Testis (tissue), 3 donors: Measurements from ENCODE around the gene SELP. TPM values are rescaled to one million over a fixed set of nuclear protein-coding genes. Genes with fewer than 3 reads are reported as not detected.

ENCODE experiments used
- DNase-seq: peaks from one replicate; pipeline ENCODE4 v3.0.0-alpha.2; 2019
- H3K27ac ChIP-seq, 2 donors: fragments of 200-600 bp; sonication (generic); one replicate each; pipeline ENCODE4 v1.5.1; 2019
- H3K27me3 ChIP-seq: fragments of 200-600 bp; sonication (generic); one replicate; pipeline ENCODE4 v1.5.1; 2019
- H3K36me3 ChIP-seq: fragments of 200-600 bp; sonication (generic); one replicate; pipeline ENCODE4 v1.5.1; 2017; ENCODE audit warnings: low read depth; ENCODE audit errors: missing control alignments
- H3K4me1 ChIP-seq: fragments of 200-600 bp; sonication (generic); one replicate; pipeline ENCODE4 v1.5.1; 2019
- H3K4me3 ChIP-seq, 2 donors: fragments of 200-600 bp; sonication (generic); one replicate each; pipeline ENCODE4 v1.5.1; 2017 to 2019
- H3K9me3 ChIP-seq: fragments of 200-600 bp; sonication (generic); one replicate; pipeline ENCODE4 v1.5.1; 2017
- POLR2A ChIP-seq: fragments of 450-650 bp; IDR thresholded peaks from one replicate; pipeline ENCODE4 v1.6.1; 2017; ENCODE audit warnings: antibody characterized with exemption, mild to moderate bottlenecking, moderate library complexity
- WGBS, 2 donors: methylation state at CpG; one replicate each; pipeline ENCODE4 v1.1.5; 2018; 5-methylcytosine and 5-hydroxymethylcytosine counted together
- intact Hi-C: fragments of 100-400 bp; cut with DNase I; formaldehyde crosslinking; loops from one replicate; pipeline ENCODE4 v1.15.1; 2023; ENCODE audit warnings: low total_unique reads
- polyA plus RNA-seq: library from polyadenylated mRNA; stranded (reverse); fragments of 350-450 nt; fragmentation: Illumina TruSeq; extraction: RNeasy Lipid Tissue Mini Kit (QIAGEN cat#74804); gene quantifications from one replicate; pipeline ENCODE4 v1.2.3, GENCODE V29; 2014; ENCODE audit warnings: low read depth, low replicate concordance; ENCODE audit not compliant: insufficient read depth
- total RNA-seq, 2 donors: library from RNA; depleted of rRNA; stranded (reverse); fragments of >200 nt; gene quantifications; one replicate each; pipeline ENCODE4 v1.2.3, GENCODE V29; 2016
- TF ChIP-seq, protein P1 (sequence below), 3 experiments: fragments of 450-650 bp in 2 of 3; fragments of 200-600 bp in 1 of 3; sonication (generic) in 1 of 3; IDR thresholded peaks; one replicate each; pipeline ENCODE4 v1.5.1; 2016 to 2019; ENCODE audit warnings: antibody characterized with exemption in 3 of 3, mild to moderate bottlenecking in 2 of 3, moderate library complexity in 1 of 3

The SELP gene
- total and polyA plus RNA-seq, 3 donors from 2014 or later = 1.7 to 6.4 (median 3.1) TPM

DNA sequence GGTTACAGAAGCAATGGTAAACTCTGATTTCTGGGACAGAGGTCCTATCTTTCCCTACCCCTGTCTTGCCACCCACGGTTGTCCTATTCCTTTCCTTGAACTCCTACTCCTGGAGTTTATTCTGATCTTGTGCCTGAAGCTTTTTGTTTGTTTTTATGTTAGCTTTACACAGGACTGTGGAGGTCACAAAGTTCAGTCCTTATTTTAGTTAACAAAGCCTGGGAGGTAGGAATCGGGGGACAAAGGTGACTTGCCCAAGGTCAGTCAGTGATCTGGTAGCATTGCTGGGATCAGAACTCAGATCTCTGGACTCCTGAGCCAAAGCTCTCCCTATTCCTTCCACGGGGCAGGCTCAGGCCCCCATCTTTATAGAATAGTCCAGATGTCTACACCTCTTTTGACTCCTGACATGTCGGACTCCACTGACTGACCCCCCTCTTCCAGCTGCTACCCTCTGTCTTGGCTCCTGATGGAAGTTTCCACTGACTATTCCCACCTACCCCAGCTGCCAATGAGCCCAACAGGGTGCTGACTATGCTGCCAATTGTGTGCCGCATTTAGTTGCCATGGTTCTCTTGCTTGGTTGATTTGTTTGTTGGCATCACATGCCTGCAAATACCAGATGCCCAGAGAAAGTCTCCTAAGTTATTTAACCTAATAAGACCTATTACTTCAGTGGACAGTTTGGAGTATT is 53.5 kb downstream of the SELP start:
- Histone ChIP-seq H3K4me1 (no peaks in the 10 kb centered on the region), H3K27ac (no peak overlapping the region), H3K36me3 (no peaks in the 10 kb centered on the region), H3K4me3 (no peak overlapping the region), H3K27me3 (no peaks in the 10 kb centered on the region), H3K9me3 (no peaks in the 10 kb centered on the region)
- TF ChIP-seq POLR2A = no peak
- TF ChIP-seq, protein P1, sequence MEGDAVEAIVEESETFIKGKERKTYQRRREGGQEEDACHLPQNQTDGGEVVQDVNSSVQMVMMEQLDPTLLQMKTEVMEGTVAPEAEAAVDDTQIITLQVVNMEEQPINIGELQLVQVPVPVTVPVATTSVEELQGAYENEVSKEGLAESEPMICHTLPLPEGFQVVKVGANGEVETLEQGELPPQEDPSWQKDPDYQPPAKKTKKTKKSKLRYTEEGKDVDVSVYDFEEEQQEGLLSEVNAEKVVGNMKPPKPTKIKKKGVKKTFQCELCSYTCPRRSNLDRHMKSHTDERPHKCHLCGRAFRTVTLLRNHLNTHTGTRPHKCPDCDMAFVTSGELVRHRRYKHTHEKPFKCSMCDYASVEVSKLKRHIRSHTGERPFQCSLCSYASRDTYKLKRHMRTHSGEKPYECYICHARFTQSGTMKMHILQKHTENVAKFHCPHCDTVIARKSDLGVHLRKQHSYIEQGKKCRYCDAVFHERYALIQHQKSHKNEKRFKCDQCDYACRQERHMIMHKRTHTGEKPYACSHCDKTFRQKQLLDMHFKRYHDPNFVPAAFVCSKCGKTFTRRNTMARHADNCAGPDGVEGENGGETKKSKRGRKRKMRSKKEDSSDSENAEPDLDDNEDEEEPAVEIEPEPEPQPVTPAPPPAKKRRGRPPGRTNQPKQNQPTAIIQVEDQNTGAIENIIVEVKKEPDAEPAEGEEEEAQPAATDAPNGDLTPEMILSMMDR (IDR thresholded peaks at IDR 0.05) = no peak
- intact Hi-C loops = no loop called here
- 82 to 89% methylated on average over 5 of the region's 5 CpGs for WGBS, 2 donors
- no peak for DNase-seq

DNA sequence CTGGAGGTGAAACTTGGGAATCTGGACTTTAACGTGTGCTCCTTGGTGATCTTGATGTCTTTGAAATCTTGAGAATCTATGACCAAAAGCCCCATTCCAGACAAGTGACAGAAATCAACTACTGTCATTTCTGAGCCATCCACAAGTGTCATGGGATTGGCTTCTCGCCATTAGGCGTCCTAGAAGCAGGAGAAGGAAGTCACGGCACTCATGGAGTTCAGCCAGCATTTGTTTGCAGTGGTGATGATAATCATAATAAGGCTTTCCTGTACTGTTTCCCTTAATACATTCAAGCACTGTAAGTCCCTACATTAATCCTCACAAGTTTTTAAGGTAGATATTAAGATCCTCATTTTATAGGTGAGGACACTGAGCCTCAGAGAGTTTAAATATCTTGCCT is 55.6 kb downstream of the SELP start:
- H3K4me3 ChIP-seq = no peak overlapping the region
- TF ChIP-seq POLR2A = no peak
- TF ChIP-seq, protein P1 (IDR thresholded peaks at IDR 0.05) = no peak
- no peaks in the 10 kb centered on the region for H3K9me3 ChIP-seq
- no peak for DNase-seq
- 51 to 59% methylated on average over 4 of the region's 4 CpGs for WGBS, 2 donors
- H3K36me3 ChIP-seq = no peaks in the 10 kb centered on the region
- H3K4me1 ChIP-seq = no peaks in the 10 kb centered on the region
- H3K27me3 ChIP-seq = no peaks in the 10 kb centered on the region
- intact Hi-C loops = no loop called here
- H3K27ac ChIP-seq = no peak overlapping the region

DNA sequence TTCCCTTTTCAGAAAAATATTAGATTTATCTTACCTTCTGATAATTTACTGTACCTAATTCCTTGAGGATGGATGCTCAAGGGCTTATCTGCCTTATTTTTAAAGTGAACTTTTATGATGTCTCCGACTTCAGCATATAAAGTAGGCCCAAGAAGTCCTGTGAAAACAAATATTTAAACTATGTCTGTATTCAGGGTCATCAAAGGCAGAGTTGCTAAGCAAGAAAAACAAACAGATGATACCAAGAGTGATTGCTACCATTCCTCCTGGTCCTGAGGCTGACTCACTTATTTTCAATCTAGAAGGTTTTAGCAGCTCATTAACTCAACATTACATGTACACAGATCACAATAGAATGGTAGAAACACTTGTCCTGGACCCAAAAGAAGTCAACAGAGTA is 57.7 kb downstream of the SELP start:
- no peak overlapping the region for H3K4me3 ChIP-seq
- no peaks in the 10 kb centered on the region for H3K27me3 ChIP-seq
- H3K9me3 ChIP-seq = no peaks in the 10 kb centered on the region
- DNase-seq = no peak
- TF ChIP-seq POLR2A = no peak
- TF ChIP-seq, protein P1 (IDR thresholded peaks at IDR 0.05) = no peak
- H3K27ac ChIP-seq = no peak overlapping the region
- H3K4me1 ChIP-seq = no peaks in the 10 kb centered on the region
- intact Hi-C loops = no loop called here
- H3K36me3 ChIP-seq = no peaks in the 10 kb centered on the region
- WGBS, 2 donors = 42 to 63% methylated on average over 1 of the region's 1 CpG

DNA sequence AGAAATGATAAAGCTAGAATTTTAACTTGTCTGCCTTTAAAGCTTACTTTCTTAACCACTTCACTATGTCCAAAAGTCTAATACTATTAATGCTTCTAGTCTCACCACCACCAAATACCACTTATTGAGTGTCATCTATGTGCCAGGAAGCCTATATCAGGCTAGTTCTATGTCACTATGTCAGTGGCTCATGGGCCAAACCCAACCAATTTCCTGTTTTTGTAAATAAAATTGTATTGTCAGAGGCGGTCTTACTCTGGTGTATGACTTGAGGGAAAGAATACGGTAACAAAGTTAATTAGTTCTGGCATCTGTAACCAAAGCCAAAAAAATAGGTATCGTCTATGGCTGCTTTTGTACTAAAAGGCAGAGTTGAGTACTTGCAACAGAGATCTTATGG is 58.5 kb downstream of the SELP start:
- no peak for DNase-seq
- Histone ChIP-seq H3K4me3 (no peak overlapping the region), H3K27ac (no peak overlapping the region), H3K36me3 (no peaks in the 10 kb centered on the region), H3K9me3 (no peaks in the 10 kb centered on the region), H3K27me3 (no peaks in the 10 kb centered on the region), H3K4me1 (no peaks in the 10 kb centered on the region)
- TF ChIP-seq, protein P1 (IDR thresholded peaks at IDR 0.05) = no peak
- TF ChIP-seq POLR2A = no peak
- 85 to 95% methylated on average over 3 of the region's 3 CpGs for whole genome bisulfite sequencing, 2 donors
- intact Hi-C loops = no loop called here

DNA sequence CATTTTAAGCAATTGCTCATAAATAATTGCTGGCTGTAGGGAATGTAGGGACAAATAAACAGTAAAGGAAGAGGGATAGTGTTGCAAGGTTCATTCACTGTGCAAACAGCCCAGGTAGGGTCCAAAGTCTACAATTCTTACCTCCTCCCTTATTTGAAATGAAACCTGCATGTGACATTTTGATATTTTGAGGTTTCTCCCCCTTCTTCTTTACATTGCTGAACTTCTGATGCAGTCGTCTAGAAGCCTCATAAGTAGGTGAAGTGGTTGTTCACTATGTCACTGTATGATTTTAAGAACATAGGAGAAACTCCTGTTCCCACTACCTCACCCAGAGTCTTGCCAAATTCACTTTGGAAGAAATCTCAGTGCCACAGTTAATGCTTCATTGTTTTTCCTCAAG is 59.8 kb downstream of the SELP start:
- no peak for TF ChIP-seq POLR2A
- intact Hi-C loops = no loop called here
- Histone ChIP-seq H3K27ac (no peak overlapping the region), H3K36me3 (no peaks in the 10 kb centered on the region), H3K9me3 (no peaks in the 10 kb centered on the region), H3K27me3 (no peaks in the 10 kb centered on the region), H3K4me3 (no peak overlapping the region), H3K4me1 (no peaks in the 10 kb centered on the region)
- DNase-seq = no peak
- WGBS, 2 donors = 63 to 75% methylated on average over 1 of the region's 1 CpG
